WTC11 (cell line): Measurements from ENCODE around the gene FAM3D. TPM values are rescaled to one million over a fixed set of nuclear protein-coding genes. Genes with fewer than 3 reads are reported as not detected.

Source experiments
- ATAC-seq: fragments of 200-7000 bp; cut with Tn5 transposase; 2 replicates; pipeline ENCODE4 v1.10.0; 2021; ENCODE audit warnings: mild to moderate bottlenecking, moderate library complexity
- CTCF ChIA-PET: fragments of 300-600 bp; sonication (Branson Sonifier 250); formaldehyde crosslinking; loops from one replicate; lab custom pipeline; 2021; ENCODE audit warnings: antibody characterized with exemption; lab: Charles Lee
- POLR2A ChIA-PET: fragments of 350-600 bp; sonication (Branson Sonifier 250); formaldehyde crosslinking; loops from one replicate; lab custom pipeline; 2021; ENCODE audit warnings: antibody characterized with exemption; lab: Charles Lee
- DNase-seq: peaks from one replicate; pipeline ENCODE4 v3.0.0; 2021; ENCODE audit warnings: low spot score
- H3K27ac Mint-ChIP-seq: 2 replicates; pipeline ENCODE4 v1.8.0; 2021; ENCODE audit warnings: mixed read lengths
- H3K27me3 Mint-ChIP-seq: 2 replicates; pipeline ENCODE4 v1.8.0; 2021; ENCODE audit warnings: low read depth, mild to moderate bottlenecking, moderate library complexity, mixed read lengths
- H3K36me3 Mint-ChIP-seq: 2 replicates; pipeline ENCODE4 v1.8.0; 2021; ENCODE audit warnings: mixed read lengths
- H3K4me1 Mint-ChIP-seq: 2 replicates; pipeline ENCODE4 v1.8.0; 2022; ENCODE audit warnings: mixed read lengths
- H3K4me3 Mint-ChIP-seq: 2 replicates; pipeline ENCODE4 v1.8.0; 2021; ENCODE audit warnings: mild to moderate bottlenecking, moderate library complexity, mixed read lengths
- H3K9me3 Mint-ChIP-seq: 2 replicates; pipeline ENCODE4 v1.8.0; 2021; ENCODE audit warnings: mixed read lengths
- ELF4 ChIP-seq: sonication (generic); formaldehyde crosslinking; IDR thresholded peaks from 2 replicates; pipeline ENCODE4 v1.8.1; 2022; ENCODE audit warnings: low read depth, mild to moderate bottlenecking, moderate library complexity, missing genetic modification reagents
- GRHL2 ChIP-seq: fragments of 250-450 bp; sonication (Bioruptor Pico); IDR thresholded peaks from 2 replicates; pipeline ENCODE4 v1.8.0; 2022; ENCODE audit warnings: mild to moderate bottlenecking, moderate library complexity; ENCODE audit not compliant: insufficient replicate concordance, severe bottlenecking
- JUN ChIP-seq: sonication (generic); formaldehyde crosslinking; IDR thresholded peaks from 2 replicates; pipeline ENCODE4 v1.8.0; 2023; ENCODE audit warnings: mild to moderate bottlenecking, missing genetic modification reagents
- NFATC4 ChIP-seq: fragments of 250-450 bp; sonication (Bioruptor Pico); IDR thresholded peaks from 2 replicates; pipeline ENCODE4 v1.9.0; 2021; ENCODE audit warnings: mild to moderate bottlenecking
- SMAD3 ChIP-seq: sonication (generic); formaldehyde crosslinking; IDR thresholded peaks from 2 replicates; pipeline ENCODE4 v1.8.0; 2022; ENCODE audit warnings: missing genetic modification reagents, mild to moderate bottlenecking, borderline replicate concordance
- ZNF138 ChIP-seq: sonication (generic); formaldehyde crosslinking; conservative IDR thresholded peaks from 2 replicates; pipeline ENCODE4 v1.8.1; 2022; ENCODE audit warnings: mild to moderate bottlenecking, moderate library complexity, missing genetic modification reagents
- ZNF219 ChIP-seq: sonication (generic); formaldehyde crosslinking; IDR thresholded peaks from 2 replicates; pipeline ENCODE4 v1.8.0; 2023; ENCODE audit warnings: missing genetic modification reagents, mild to moderate bottlenecking, borderline replicate concordance
- ZNF232 ChIP-seq: sonication (generic); formaldehyde crosslinking; IDR thresholded peaks from 2 replicates; pipeline ENCODE4 v1.8.0; 2022; ENCODE audit warnings: mild to moderate bottlenecking, missing genetic modification reagents
- ZNF416 ChIP-seq: fragments of 250-450 bp; sonication (Bioruptor Pico); IDR thresholded peaks from 2 replicates; pipeline ENCODE4 v1.9.0; 2021; ENCODE audit warnings: mild to moderate bottlenecking, inconsistent platforms
- total RNA-seq: library from RNA; stranded (reverse); gene quantifications from 3 replicates; pipeline ENCODE4 v1.2.3, GENCODE V29; 2021
- TF ChIP-seq, protein P1 (sequence below): sonication (generic); formaldehyde crosslinking; IDR thresholded peaks from 2 replicates; pipeline ENCODE4 v1.8.0; 2022; ENCODE audit warnings: missing genetic modification reagents
- TF ChIP-seq, protein P2 (sequence below): sonication (generic); formaldehyde crosslinking; IDR thresholded peaks from 2 replicates; pipeline ENCODE4 v1.8.1; 2023; ENCODE audit warnings: mild to moderate bottlenecking, missing genetic modification reagents, moderate library complexity
- TF ChIP-seq, protein P3 (sequence below): fragments of 250-450 bp; sonication (Bioruptor Pico); IDR thresholded peaks from 2 replicates; pipeline ENCODE4 v1.9.0; 2021; ENCODE audit warnings: mild to moderate bottlenecking
- TF ChIP-seq, protein P4 (sequence below): sonication (generic); formaldehyde crosslinking; IDR thresholded peaks from 2 replicates; pipeline ENCODE4 v1.8.0; 2022; ENCODE audit warnings: mild to moderate bottlenecking, missing genetic modification reagents
- TF ChIP-seq, protein P5 (sequence below): fragments of 200-600 bp; IDR thresholded peaks from 2 replicates; pipeline ENCODE4 v1.8.0; 2022; ENCODE audit warnings: antibody characterized with exemption

FAM3D gene
- total RNA-seq, 1 experiment from 2014 or later = 0.66 TPM

DNA sequence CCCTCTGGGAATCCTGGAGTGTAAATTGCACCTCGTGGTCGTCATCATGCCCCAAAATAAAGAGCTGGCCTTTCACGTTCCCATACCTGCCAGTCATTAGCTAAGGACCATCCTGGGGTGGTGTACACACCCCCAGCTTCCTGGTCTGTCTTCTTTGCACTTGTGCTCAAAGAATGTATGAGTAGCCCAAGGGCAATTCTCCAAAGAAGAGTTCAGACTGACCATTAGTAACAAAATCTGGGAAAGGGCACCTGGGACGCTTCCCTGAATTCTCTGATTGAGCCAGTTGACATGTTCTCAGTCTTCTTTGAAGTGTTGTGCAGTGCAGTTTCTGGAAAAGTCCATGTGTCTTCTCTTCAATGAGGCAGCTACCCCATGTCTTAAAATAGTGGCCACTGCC lies 34.8 kb downstream of the FAM3D start:
- H3K27ac Mint-ChIP-seq = no peak overlapping the region
- ChIA-PET POLR2A (no interaction called here), CTCF (interaction anchor here (0.6 to 10.1 kb wide), 11 partner anchors 11 to 165 kb away, joined by 3 to 223 read pairs (median 6); partner anchors contain the start of genes FAM107A and KCTD6)

DNA sequence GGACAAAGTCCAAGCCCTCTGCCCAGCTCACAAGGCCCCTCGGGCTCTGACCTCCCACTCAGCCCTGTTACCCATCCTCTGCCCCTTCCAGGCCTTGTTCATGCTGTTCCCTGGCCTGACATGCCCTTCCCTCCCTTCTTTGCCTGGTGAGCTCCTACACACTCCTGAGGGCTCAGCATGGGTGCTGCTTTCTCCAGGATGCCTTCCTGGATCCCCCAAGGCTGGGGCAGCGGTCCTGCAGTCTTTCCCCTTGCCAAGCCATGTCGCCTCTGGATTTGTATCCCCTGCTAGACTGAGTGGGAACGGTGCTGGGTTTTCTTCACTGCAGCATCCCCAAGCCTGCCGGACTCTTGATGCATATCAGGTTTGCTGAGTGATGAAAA lies 35.9 kb downstream of the FAM3D start:
- TF ChIP-seq GRHL2 (no peak), NFATC4 (no peak), ELF4 (no peak), ZNF219 (CRISPR knock-in tag) (no peak)
- TF ChIP-seq, protein P1, sequence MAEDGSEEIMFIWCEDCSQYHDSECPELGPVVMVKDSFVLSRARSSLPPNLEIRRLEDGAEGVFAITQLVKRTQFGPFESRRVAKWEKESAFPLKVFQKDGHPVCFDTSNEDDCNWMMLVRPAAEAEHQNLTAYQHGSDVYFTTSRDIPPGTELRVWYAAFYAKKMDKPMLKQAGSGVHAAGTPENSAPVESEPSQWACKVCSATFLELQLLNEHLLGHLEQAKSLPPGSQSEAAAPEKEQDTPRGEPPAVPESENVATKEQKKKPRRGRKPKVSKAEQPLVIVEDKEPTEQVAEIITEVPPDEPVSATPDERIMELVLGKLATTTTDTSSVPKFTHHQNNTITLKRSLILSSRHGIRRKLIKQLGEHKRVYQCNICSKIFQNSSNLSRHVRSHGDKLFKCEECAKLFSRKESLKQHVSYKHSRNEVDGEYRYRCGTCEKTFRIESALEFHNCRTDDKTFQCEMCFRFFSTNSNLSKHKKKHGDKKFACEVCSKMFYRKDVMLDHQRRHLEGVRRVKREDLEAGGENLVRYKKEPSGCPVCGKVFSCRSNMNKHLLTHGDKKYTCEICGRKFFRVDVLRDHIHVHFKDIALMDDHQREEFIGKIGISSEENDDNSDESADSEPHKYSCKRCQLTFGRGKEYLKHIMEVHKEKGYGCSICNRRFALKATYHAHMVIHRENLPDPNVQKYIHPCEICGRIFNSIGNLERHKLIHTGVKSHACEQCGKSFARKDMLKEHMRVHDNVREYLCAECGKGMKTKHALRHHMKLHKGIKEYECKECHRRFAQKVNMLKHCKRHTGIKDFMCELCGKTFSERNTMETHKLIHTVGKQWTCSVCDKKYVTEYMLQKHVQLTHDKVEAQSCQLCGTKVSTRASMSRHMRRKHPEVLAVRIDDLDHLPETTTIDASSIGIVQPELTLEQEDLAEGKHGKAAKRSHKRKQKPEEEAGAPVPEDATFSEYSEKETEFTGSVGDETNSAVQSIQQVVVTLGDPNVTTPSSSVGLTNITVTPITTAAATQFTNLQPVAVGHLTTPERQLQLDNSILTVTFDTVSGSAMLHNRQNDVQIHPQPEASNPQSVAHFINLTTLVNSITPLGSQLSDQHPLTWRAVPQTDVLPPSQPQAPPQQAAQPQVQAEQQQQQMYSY = no peak
- TF ChIP-seq, protein P2, sequence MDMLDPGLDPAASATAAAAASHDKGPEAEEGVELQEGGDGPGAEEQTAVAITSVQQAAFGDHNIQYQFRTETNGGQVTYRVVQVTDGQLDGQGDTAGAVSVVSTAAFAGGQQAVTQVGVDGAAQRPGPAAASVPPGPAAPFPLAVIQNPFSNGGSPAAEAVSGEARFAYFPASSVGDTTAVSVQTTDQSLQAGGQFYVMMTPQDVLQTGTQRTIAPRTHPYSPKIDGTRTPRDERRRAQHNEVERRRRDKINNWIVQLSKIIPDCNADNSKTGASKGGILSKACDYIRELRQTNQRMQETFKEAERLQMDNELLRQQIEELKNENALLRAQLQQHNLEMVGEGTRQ (CRISPR knock-in tag) = no peak
- TF ChIP-seq, protein P3, sequence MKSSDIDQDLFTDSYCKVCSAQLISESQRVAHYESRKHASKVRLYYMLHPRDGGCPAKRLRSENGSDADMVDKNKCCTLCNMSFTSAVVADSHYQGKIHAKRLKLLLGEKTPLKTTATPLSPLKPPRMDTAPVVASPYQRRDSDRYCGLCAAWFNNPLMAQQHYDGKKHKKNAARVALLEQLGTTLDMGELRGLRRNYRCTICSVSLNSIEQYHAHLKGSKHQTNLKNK = no peak
- TF ChIP-seq, protein P4, sequence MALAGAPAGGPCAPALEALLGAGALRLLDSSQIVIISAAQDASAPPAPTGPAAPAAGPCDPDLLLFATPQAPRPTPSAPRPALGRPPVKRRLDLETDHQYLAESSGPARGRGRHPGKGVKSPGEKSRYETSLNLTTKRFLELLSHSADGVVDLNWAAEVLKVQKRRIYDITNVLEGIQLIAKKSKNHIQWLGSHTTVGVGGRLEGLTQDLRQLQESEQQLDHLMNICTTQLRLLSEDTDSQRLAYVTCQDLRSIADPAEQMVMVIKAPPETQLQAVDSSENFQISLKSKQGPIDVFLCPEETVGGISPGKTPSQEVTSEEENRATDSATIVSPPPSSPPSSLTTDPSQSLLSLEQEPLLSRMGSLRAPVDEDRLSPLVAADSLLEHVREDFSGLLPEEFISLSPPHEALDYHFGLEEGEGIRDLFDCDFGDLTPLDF (CRISPR knock-in tag) = no peak
- Mint-ChIP-seq H3K36me3 (no peaks in the 10 kb centered on the region), H3K9me3 (no peaks in the 10 kb centered on the region), H3K4me3 (no peak overlapping the region), H3K27me3 (peaks cover 33% of the 10 kb centered on the region), H3K4me1 (no peaks in the 10 kb centered on the region), H3K27ac (no peak overlapping the region)
- ATAC-seq (no peak), DNase-seq (no peak)
- ChIA-PET CTCF (interaction anchor here (0.6 to 10.1 kb wide), 30 partner anchors 9 to 304 kb away, joined by 3 to 223 read pairs (median 4); partner anchors contain the start of genes FAM107A and KCTD6), POLR2A (no interaction called here)

More for the DNA sequence above, 34.8 kb downstream of the FAM3D start:
- TF ChIP-seq NFATC4 (no peak), JUN (CRISPR knock-in tag) (no peak), ZNF138 (CRISPR knock-in tag) (no peak), ZNF416 (CRISPR knock-in tag) (no peak)
- ATAC-seq (no peak), DNase-seq (no peak)
- Mint-ChIP-seq H3K4me1 (no peaks in the 10 kb centered on the region; the same call in 1 of the 2 replicates), H3K4me3 (no peak overlapping the region), H3K27me3 (peaks cover 44% of the 10 kb centered on the region), H3K9me3 (no peaks in the 10 kb centered on the region), H3K36me3 (no peaks in the 10 kb centered on the region)

DNA sequence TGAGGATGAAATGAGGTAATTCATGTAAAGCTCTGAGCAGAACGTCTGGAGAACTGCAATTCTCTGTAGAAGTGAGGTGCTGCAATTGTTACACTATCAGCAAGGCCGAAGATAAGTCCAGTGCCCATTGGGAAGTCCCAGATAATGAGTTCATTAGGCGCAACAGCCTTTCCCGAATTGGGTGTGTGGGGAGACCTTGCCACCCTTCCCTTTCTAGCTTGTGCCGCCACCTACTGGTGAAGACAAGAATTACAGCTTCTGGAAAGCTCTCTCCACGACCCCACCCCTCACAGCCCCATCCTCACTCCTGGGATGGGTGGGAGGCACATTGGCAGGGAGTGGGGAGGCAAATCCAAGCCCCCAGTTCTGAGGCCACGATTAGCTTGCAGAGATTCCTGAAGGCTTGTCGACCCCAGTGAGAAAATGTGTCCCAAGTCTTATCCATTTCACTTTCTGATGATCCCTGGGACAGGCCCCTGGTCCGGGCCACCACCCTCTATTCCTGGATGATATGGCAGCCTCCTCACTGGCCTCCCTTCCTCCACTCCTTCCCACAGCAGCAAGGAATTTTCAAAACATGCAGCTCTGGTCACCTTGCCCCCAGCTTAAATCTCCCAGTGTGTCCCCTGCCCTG lies 36.4 kb downstream of the FAM3D start:
- H3K27ac Mint-ChIP-seq = no peak overlapping the region
- TF ChIP-seq ZNF232 (CRISPR knock-in tag) (no peak), SMAD3 (CRISPR knock-in tag) (no peak), ZNF138 (CRISPR knock-in tag) (0 out of 2 replicates have a peak, but pooled peaks have one; percentile 44)
- TF ChIP-seq, protein P5, sequence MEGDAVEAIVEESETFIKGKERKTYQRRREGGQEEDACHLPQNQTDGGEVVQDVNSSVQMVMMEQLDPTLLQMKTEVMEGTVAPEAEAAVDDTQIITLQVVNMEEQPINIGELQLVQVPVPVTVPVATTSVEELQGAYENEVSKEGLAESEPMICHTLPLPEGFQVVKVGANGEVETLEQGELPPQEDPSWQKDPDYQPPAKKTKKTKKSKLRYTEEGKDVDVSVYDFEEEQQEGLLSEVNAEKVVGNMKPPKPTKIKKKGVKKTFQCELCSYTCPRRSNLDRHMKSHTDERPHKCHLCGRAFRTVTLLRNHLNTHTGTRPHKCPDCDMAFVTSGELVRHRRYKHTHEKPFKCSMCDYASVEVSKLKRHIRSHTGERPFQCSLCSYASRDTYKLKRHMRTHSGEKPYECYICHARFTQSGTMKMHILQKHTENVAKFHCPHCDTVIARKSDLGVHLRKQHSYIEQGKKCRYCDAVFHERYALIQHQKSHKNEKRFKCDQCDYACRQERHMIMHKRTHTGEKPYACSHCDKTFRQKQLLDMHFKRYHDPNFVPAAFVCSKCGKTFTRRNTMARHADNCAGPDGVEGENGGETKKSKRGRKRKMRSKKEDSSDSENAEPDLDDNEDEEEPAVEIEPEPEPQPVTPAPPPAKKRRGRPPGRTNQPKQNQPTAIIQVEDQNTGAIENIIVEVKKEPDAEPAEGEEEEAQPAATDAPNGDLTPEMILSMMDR = peak; percentile 98
- no peak overlapping the region for H3K4me3 Mint-ChIP-seq
- no peaks in the 10 kb centered on the region for H3K36me3 Mint-ChIP-seq
- DNase-seq = peak; percentile 88
- POLR2A ChIA-PET = no interaction called here
- peak; percentile 89 for ATAC-seq
- CTCF ChIA-PET = interaction anchor here (0.6 to 10.1 kb wide), 33 partner anchors 8 to 1819 kb away, joined by 3 to 223 read pairs (median 4); partner anchors contain the start of genes FAM107A and KCTD6
- H3K27me3 Mint-ChIP-seq = peaks cover 28% of the 10 kb centered on the region
- H3K4me1 Mint-ChIP-seq = no peaks in the 10 kb centered on the region
- H3K9me3 Mint-ChIP-seq = no peaks in the 10 kb centered on the region
